Neural cell (in vitro differentiated cells): ENCODE results near the gene SLC34A1. TPM values are rescaled to one million over a fixed set of nuclear protein-coding genes. Genes with fewer than 3 reads are reported as not detected.

Experiments
- H2AFZ ChIP-seq: fragments of 200-600, 300-800 bp; sonication (generic), shearing (Covaris generic); 2 replicates; pipeline ENCODE4 v1.6.0; 2014; ENCODE audit warnings: low read depth, mild to moderate bottlenecking, antibody characterized with exemption, low read length, moderate library complexity
- H3F3A ChIP-seq: fragments of 200-600 bp; shearing (Covaris generic); 2 replicates; pipeline ENCODE4 v1.6.1; 2016; ENCODE audit warnings: mild to moderate bottlenecking, moderate library complexity, mixed read lengths, antibody characterized with exemption, low read length; ENCODE audit not compliant: insufficient read depth, poor library complexity, severe bottlenecking
- H3K27ac ChIP-seq: fragments of 200-600, 300-800 bp; sonication (generic), shearing (Covaris generic); 2 replicates; pipeline ENCODE4 v1.5.1; 2014; ENCODE audit warnings: mild to moderate bottlenecking, low read length, moderate library complexity
- H3K27me3 ChIP-seq: fragments of 300-800, 200-600 bp; sonication (generic), shearing (Covaris generic); 2 replicates; pipeline ENCODE4 v1.6.0; 2014; ENCODE audit warnings: mild to moderate bottlenecking, low read depth, low read length, moderate library complexity; ENCODE audit not compliant: insufficient read depth
- H3K36me3 ChIP-seq: fragments of 300-800, 200-600 bp; sonication (generic), shearing (Covaris generic); 2 replicates; pipeline ENCODE4 v1.5.1; 2014; ENCODE audit warnings: mild to moderate bottlenecking, antibody characterized with exemption, low read length, moderate library complexity; ENCODE audit not compliant: insufficient read depth
- H3K4me2 ChIP-seq: fragments of 300-800, 200-600 bp; sonication (generic), shearing (Covaris generic); 2 replicates; pipeline ENCODE4 v1.6.0; 2014; ENCODE audit warnings: mild to moderate bottlenecking, low read length
- H3K4me3 ChIP-seq: fragments of 300-800, 200-600 bp; sonication (generic), shearing (Covaris generic); 2 replicates; pipeline ENCODE4 v1.5.1; 2014; ENCODE audit warnings: mild to moderate bottlenecking, low read length, moderate library complexity
- H3K79me2 ChIP-seq: fragments of 200-600 bp; shearing (Covaris generic); replicated peaks from 2 replicates; pipeline ENCODE4 v1.6.0; 2014; ENCODE audit warnings: mild to moderate bottlenecking, low read length, moderate library complexity; ENCODE audit not compliant: insufficient read depth
- H3K9ac ChIP-seq: fragments of 300-800, 200-600 bp; sonication (generic), shearing (Covaris generic); 2 replicates; pipeline ENCODE4 v1.6.1; 2016; ENCODE audit warnings: mild to moderate bottlenecking, low read length, mixed read lengths
- H3K9me2 ChIP-seq: fragments of 200-600 bp; shearing (Covaris generic); 2 replicates; pipeline ENCODE4 v1.6.1; 2016; ENCODE audit warnings: mild to moderate bottlenecking, low read length, mixed read lengths; ENCODE audit not compliant: insufficient read depth
- H3K9me3 ChIP-seq: fragments of 200-600, 300-800 bp; sonication (generic), shearing (Covaris generic); 2 replicates; pipeline ENCODE4 v1.6.1; 2016; ENCODE audit warnings: mild to moderate bottlenecking, mixed run types, low read length, moderate library complexity, mixed read lengths
- H4K20me1 ChIP-seq: fragments of 200-600 bp; shearing (Covaris generic); 2 replicates; pipeline ENCODE4 v1.6.1; 2016; ENCODE audit warnings: mild to moderate bottlenecking, mixed run types; ENCODE audit not compliant: insufficient read depth
- CTCF ChIP-seq: fragments of 450-650 bp; IDR thresholded peaks from 2 replicates; pipeline ENCODE4 v1.5.1; 2014; ENCODE audit warnings: antibody characterized with exemption, mild to moderate bottlenecking, moderate library complexity; ENCODE audit not compliant: poor library complexity, severe bottlenecking
- EP300 ChIP-seq: fragments of 450-650 bp; conservative IDR thresholded peaks from 2 replicates; pipeline ENCODE4 v1.6.1; 2014; ENCODE audit warnings: antibody characterized with exemption, mild to moderate bottlenecking, moderate library complexity; ENCODE audit not compliant: poor library complexity, severe bottlenecking
- EZH2 ChIP-seq: fragments of 200-600, 300-800 bp; shearing (Covaris generic), sonication (generic); IDR thresholded peaks from 2 replicates; pipeline ENCODE4 v1.6.1; 2014; ENCODE audit warnings: antibody characterized with exemption, low read length, borderline replicate concordance, mild to moderate bottlenecking; ENCODE audit not compliant: insufficient read depth, poor library complexity, severe bottlenecking
- MXI1 ChIP-seq: fragments of 450-650 bp; conservative IDR thresholded peaks from 2 replicates; pipeline ENCODE4 v1.6.1; 2014; ENCODE audit warnings: antibody characterized with exemption, mild to moderate bottlenecking; ENCODE audit not compliant: poor library complexity, severe bottlenecking
- POLR2AphosphoS5 ChIP-seq: IDR thresholded peaks from 2 replicates; pipeline ENCODE4 v1.6.1; 2012
- RAD21 ChIP-seq: fragments of 450-650 bp; conservative IDR thresholded peaks from 2 replicates; pipeline ENCODE4 v1.6.1; 2014; ENCODE audit warnings: antibody characterized with exemption, mild to moderate bottlenecking, moderate library complexity
- REST ChIP-seq: IDR thresholded peaks from 2 replicates; pipeline ENCODE4 v1.6.1; 2012; ENCODE audit warnings: borderline replicate concordance
- SMC3 ChIP-seq: fragments of 450-650 bp; conservative IDR thresholded peaks from 2 replicates; pipeline ENCODE4 v1.6.1; 2014; ENCODE audit warnings: antibody characterized with exemption, mild to moderate bottlenecking, moderate library complexity; ENCODE audit not compliant: poor library complexity
- TAF1 ChIP-seq: IDR thresholded peaks from 2 replicates; pipeline ENCODE4 v1.6.1; 2012; ENCODE audit warnings: low read depth
- polyA plus RNA-seq: library from polyadenylated mRNA; depleted of rRNA; stranded (reverse); fragments of >200 nt; gene quantifications from 2 replicates; pipeline ENCODE4 v1.2.3, GENCODE V29; 2014

SLC34A1 gene
- polyA plus RNA-seq, 1 donor from 2014 or later: not detected

GRCh38 chr5:177410575-177410974 is 26.3 kb downstream of the SLC34A1 start:
- no peak overlapping the region for H2AFZ ChIP-seq
- no peak overlapping the region for H3K27ac ChIP-seq
- no peaks in the 10 kb centered on the region for H3F3A ChIP-seq
- no peaks in the 10 kb centered on the region for H3K9me3 ChIP-seq
- H3K9ac ChIP-seq: no peak overlapping the region
- H4K20me1 ChIP-seq: no peaks in the 10 kb centered on the region
- no peaks in the 10 kb centered on the region for H3K79me2 ChIP-seq
- H3K4me3 ChIP-seq: no peak overlapping the region
- H3K4me2 ChIP-seq: no peak overlapping the region
- H3K36me3 ChIP-seq: no peaks in the 10 kb centered on the region
- H3K9me2 ChIP-seq: no peaks in the 10 kb centered on the region
- no peak for TF ChIP-seq MXI1
- TF ChIP-seq REST: no peak
- TF ChIP-seq RAD21: no peak
- TF ChIP-seq EZH2: no peak
- TF ChIP-seq SMC3: no peak
- no peak for TF ChIP-seq CTCF
- no peak for TF ChIP-seq POLR2AphosphoS5
- no peak for TF ChIP-seq TAF1
- TF ChIP-seq EP300: no peak
- no peaks in the 10 kb centered on the region for H3K27me3 ChIP-seq

- no peaks in the 10 kb centered on the region for H3K9me3 ChIP-seq
- H2AFZ ChIP-seq: no peak overlapping the region
- H3K27ac ChIP-seq: no peak overlapping the region
- no peaks in the 10 kb centered on the region for H3K36me3 ChIP-seq
- TF ChIP-seq MXI1 (no peak), TAF1 (no peak), EZH2 (no peak), RAD21 (no peak), POLR2AphosphoS5 (no peak), REST (no peak), CTCF (no peak), EP300 (no peak), SMC3 (no peak)
- H3K27me3 ChIP-seq: no peaks in the 10 kb centered on the region
- H3F3A ChIP-seq: no peaks in the 10 kb centered on the region
- H3K79me2 ChIP-seq: no peaks in the 10 kb centered on the region
- no peaks in the 10 kb centered on the region for H4K20me1 ChIP-seq
- no peak overlapping the region for H3K4me3 ChIP-seq
- H3K4me2 ChIP-seq: no peak overlapping the region
- H3K9ac ChIP-seq: no peak overlapping the region
- H3K9me2 ChIP-seq: no peaks in the 10 kb centered on the region
Observed at GRCh38 chr5:177412603-177413233, 28.5 kb downstream of the SLC34A1 start.
